ENCODE data around the gene PTPRS.

Gene PTPRS

DNA sequence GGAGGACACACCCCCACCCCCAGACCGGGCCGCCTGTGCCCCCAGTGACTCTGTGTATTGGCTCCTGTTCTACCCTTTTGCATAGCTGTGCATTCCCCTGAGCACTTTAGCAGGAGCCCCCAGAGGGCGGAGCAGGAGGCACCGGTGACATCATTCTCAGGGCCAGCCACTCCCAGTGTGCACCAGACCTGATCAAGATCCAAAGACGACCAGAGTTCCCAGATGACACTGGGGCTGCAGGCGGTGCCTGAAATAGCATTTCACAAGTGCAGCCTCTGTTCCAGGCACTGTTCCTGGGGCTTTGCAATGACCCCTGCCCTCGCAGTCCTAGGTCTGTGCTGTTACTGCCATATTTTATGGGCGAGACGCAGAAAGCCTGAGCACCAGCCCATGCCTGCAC lies 14.5 kb upstream of the PTPRS start:
- TF ChIP-seq, protein P1, sequence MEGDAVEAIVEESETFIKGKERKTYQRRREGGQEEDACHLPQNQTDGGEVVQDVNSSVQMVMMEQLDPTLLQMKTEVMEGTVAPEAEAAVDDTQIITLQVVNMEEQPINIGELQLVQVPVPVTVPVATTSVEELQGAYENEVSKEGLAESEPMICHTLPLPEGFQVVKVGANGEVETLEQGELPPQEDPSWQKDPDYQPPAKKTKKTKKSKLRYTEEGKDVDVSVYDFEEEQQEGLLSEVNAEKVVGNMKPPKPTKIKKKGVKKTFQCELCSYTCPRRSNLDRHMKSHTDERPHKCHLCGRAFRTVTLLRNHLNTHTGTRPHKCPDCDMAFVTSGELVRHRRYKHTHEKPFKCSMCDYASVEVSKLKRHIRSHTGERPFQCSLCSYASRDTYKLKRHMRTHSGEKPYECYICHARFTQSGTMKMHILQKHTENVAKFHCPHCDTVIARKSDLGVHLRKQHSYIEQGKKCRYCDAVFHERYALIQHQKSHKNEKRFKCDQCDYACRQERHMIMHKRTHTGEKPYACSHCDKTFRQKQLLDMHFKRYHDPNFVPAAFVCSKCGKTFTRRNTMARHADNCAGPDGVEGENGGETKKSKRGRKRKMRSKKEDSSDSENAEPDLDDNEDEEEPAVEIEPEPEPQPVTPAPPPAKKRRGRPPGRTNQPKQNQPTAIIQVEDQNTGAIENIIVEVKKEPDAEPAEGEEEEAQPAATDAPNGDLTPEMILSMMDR (IDR thresholded peaks at IDR 0.05) = no peak
- TF ChIP-seq ZFX (IDR thresholded peaks at IDR 0.05; ENCODE audit: borderline replicate concordance) = no peak
- H3K27ac ChIP-seq = no peak overlapping the region

DNA sequence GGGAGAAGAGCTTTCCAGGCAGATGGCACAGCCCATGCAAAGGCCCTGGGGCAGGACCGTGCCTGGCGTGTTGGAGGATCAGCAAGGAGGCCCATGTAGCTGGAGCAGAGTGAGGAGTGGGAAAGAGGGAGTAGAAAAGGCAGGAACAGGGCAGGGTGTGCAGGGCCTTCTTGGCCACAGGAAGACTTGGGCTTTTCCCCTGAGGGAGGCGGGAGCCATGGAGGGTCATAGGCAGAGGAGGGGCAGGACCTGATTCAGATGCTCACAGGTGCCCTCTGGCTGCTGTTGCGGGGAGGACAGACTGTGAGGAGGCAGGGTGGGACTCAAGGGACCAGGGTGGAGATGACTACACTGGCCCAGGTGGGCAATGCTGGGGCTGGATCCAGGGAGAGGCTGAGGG lies 13.8 kb upstream of the PTPRS start:
- TF ChIP-seq, protein P1 (IDR thresholded peaks at IDR 0.05) = peak; percentile 37
- no peak for TF ChIP-seq ZFX (IDR thresholded peaks at IDR 0.05; ENCODE audit: borderline replicate concordance)
- no peak overlapping the region for H3K27ac ChIP-seq

DNA sequence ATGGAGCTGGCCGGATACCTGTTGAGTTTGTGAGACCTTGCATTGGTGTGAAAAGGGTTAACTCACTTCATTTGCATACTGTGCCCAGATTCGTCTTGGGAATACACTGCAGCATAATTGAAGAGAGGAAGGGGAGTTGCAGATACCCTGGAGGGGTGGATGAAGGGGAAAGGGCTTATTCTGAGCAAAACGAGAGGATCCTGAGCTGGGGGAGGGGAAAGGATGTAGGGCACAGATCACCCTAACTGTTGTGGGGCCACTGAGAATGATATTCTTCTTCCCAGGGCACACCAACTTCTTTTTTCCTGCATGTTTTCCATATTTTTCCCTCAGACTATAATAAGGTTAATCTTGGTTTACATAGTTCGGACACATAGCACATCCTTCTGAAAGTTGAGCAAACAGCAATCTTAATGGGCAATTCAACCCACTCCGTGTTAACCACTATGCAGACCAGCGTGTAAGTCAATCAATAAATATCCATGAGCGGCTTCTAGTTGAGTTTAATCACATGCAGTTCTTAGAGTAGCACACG lies 11.7 kb upstream of the PTPRS start:
- no peak overlapping the region for H3K27ac ChIP-seq
- TF ChIP-seq, protein P1 (IDR thresholded peaks at IDR 0.05) = no peak
- no peak for TF ChIP-seq ZFX (IDR thresholded peaks at IDR 0.05; ENCODE audit: borderline replicate concordance)

DNA sequence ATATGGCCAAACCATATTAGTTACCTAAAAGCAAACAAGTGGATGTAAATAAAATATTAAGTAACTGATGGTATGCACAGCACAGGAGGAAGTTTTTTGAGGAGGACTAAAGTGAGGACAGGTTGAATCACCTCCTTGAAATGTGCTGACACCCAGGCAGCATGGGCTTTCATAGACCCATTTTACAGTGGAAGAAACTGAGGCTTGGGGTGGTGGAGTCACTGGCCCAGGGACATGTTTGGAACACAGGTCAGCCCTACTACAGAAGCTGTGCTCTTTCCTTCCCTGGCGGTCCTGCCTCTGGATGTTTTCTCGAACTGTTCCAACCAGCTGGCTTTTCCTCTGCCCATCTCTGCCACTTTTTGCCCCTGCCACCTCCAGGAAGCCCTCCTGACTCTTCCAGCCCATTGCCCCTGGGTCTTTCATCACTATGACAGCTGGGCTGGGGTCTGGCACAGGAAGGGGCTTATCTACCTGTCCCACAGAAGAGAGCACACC lies 11.2 kb upstream of the PTPRS start:
- no peak for TF ChIP-seq ZFX (IDR thresholded peaks at IDR 0.05; ENCODE audit: borderline replicate concordance)
- no peak overlapping the region for H3K27ac ChIP-seq

DNA sequence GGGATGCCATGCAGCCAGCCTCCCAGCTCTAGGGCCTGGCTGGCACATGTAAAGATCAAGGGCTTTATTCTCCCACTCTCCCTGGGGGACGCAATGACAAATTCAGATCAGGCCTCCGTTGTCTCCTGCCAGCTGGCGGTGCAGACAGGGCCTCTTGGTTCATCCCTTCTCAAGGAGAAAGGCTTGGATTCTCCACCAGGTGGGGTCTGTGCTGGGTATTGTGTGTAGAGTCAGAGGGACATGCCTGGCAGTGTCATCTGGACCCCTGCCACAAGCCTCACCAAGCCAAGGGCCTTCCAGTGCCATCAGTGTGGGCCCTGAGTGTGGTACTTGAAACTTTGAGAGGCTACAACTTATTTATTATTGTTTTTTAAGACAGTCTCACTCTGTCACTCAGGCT lies 8.4 kb upstream of the PTPRS start:
- no peak overlapping the region for H3K27ac ChIP-seq
- TF ChIP-seq, protein P1 (IDR thresholded peaks at IDR 0.05) = no peak
- TF ChIP-seq ZFX (IDR thresholded peaks at IDR 0.05; ENCODE audit: borderline replicate concordance) = no peak

DNA sequence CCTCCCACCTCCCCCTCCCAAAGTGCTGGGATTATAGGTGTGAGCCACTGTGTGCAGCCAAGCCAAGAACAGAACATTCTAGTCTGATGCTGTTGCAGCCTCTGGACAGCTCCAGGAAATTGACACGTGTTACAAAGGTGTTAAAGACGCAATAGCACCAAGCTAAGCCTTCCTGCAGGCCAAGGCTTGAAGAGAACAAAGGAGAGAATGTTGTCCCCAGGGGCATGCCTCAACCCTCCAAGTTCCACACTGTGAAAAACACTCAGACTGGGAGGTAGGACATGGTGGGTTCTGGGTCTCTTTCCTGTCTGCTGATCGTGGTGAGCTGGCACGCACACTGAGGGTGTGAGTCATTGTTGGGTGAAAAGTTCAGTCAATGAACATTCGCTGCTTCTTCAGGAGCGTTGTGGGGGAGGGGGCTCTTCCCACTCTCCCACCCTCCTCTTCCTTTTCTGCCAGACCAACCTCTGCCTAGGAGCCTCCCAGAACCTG lies 5.3 kb upstream of the PTPRS start:
- TF ChIP-seq, protein P1 (IDR thresholded peaks at IDR 0.05) = no peak
- no peak for TF ChIP-seq ZFX (IDR thresholded peaks at IDR 0.05; ENCODE audit: borderline replicate concordance)
- no peak overlapping the region for H3K27ac ChIP-seq

DNA sequence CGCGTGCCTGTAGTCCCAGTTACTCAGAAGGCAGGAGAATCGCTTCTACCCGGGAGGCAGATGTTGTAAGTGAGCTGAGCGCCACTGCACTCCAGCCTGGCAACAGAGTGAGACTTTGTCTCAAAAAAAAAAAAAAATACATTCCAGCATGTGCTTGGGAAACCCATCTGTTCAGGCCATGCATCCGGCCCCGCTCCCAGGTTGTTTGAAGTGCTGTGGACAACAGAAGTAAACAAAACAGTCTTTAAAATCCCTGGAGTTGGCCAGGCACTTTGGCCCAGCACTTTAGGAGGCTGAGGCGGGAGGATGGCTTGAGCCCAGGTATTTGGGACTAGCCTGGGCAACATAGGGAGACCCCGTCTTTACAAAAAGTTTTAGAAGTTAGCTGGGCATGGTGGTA lies 3.2 kb upstream of the PTPRS start:
- no peak for TF ChIP-seq ZFX (IDR thresholded peaks at IDR 0.05; ENCODE audit: borderline replicate concordance)
- TF ChIP-seq, protein P1 (IDR thresholded peaks at IDR 0.05) = no peak
- H3K27ac ChIP-seq = no peak overlapping the region

Measured in 22Rv1 (cell line).